GM18870 (cell line): ENCODE measurements around the gene DDX60.

Source experiments
- ATAC-seq: cut with Tn5 transposase; IDR thresholded peaks from one replicate; pipeline ENCODE4 v1.9.1; 2021; ENCODE audit warnings: moderate library complexity; ENCODE audit not compliant: unreplicated experiment

The DDX60 gene

DNA sequence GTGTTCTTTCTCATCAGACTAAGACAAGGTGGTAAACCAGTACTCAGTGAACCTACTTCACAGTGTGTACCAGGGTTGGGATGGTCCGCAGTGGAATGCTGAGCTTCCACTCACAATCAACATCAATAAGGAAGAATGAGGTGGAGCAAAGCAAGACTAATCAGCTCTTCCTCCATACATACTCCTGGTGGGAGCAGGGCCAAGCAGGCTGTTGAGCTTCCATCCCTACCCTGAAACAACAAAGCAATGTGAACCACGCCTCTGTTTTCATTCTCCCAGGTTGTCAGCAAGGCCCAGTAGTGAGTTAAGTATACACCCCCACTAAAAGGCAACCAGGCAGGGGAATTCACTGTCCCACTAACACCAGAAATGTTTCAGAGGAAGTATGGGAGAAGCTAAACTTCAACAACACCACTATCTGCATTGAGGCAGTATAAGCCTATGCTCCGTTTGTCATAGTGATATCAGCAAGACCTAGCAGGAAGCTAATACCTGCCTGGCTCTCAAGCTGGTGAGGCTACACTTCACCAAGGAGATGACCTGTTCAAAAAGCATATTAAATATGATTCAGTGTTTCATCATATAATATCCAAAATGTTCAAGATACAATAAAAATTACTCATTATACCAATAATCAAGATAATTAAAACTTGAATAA is 109.5 kb downstream of the DDX60 start:
- ATAC-seq: no peak

DNA sequence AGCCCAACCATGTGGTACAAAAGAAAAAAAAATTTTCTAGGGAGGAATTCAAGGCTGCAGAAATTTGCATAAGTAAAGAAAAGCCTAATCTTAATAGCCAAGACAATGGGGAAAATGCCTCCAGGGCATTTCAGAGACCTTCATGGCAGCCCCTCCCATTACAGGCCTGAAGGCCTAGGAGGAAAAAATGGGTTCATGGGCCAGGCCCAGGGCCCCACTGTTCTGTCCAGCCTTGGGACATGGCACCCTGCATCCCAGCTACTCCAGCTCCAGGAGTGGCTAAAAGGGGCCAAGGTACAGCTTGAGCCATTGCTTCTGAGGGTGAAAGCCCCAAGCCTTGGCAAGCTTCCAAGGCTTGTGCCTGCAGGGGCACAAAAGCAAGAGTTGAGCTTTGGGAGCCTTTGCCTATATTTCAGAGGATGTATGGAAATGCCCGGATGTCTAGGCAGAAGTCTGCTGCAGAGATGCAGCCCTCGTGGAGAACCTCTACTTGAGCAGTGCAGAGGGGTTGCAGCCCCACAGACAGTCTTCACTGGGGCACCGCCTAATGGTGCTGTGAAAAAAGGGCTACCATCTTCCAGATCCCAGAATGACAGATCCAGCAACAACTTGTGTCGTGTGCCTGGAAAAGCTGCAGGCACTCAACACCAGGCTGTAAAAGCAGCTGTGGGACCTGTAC is 115.2 kb downstream of the DDX60 start:
- no peak for ATAC-seq

DNA sequence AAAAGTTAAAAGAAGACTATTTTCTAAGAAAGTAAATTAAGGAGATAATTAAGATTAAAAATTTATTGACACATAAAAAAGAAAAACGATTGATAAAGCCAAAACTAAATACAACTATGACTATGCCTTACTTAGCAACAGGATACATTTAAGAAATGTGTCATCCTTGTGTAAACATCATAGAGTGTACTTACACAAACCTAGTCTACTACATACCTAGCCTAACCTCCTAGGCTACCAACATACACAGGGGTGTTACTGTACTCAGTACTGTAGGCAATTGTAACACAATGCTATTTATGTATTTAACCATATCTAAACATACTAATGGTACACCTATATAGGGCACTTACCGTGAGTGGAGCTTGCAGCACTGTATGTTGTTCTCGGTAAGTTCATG is 117.9 kb downstream of the DDX60 start:
- ATAC-seq: no peak

DNA sequence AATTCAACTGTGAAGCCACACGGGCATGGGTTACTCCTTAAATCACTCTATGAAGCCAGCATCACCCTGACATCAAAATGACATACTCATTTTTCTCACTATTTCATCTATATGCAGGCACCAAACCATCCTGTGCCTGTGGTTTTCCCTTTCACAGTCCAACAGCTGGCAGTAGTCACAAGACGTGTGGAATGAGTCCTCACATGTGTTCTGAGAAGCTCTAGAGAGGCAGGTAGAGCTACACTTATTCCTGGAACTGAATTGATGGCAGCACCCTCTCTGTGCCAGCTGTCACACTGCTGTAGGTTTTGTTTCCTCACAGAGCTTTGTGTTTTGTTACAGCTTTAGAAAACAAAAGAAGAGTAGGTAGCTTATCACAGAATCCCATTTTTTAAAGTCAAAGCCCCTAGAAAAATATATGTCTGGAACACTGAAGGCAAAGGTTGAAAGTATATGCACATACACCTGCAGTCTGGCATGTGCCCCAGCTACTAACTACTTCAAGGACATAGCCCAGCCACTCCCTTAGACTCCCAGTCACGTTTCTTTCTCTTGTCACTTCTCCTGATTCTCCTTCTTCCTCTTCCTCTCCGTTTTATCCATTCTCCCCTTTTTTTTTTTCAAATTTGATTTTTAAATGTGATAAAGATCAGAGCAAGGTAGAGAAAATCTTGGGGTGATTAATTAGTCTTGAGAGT is 119.1 kb downstream of the DDX60 start:
- ATAC-seq: peak; percentile 67

DNA sequence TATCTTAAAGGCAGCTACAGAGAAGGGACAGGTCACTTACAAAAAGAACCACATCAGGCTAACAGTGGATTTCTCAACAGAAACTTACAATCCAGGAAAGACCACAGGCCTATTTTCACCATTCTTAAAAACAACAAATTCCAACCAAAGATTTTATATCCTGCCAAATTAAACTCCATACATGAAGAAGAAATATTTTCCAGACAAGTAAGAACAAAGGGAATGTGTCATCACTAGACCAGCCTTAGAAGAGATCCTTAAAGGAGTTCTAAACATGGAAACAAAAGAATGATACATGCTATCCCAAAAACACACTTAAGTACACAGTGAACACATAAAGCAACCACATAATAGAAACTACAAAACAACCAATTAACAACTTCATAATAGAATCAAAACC is 120.6 kb downstream of the DDX60 start:
- ATAC-seq: no peak

DNA sequence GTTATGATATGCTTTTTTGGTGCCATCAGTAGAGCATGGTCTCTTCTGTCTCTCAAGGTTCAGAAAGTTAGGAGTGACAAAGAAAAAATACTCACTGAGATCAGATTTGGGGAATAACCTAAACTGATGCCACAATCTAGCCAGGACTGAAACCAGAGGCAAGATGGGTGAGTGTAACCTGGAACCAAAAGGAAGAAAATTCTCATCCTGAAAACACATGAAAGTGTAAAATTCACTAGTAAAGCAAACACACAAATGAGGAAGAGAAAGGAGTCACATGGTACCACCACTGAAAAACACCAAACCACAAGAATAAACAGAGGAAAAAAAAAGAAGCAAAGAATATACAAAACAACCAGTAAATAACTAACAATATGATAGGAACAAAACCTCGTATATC is 129.8 kb downstream of the DDX60 start:
- ATAC-seq: peak; percentile 87

DNA sequence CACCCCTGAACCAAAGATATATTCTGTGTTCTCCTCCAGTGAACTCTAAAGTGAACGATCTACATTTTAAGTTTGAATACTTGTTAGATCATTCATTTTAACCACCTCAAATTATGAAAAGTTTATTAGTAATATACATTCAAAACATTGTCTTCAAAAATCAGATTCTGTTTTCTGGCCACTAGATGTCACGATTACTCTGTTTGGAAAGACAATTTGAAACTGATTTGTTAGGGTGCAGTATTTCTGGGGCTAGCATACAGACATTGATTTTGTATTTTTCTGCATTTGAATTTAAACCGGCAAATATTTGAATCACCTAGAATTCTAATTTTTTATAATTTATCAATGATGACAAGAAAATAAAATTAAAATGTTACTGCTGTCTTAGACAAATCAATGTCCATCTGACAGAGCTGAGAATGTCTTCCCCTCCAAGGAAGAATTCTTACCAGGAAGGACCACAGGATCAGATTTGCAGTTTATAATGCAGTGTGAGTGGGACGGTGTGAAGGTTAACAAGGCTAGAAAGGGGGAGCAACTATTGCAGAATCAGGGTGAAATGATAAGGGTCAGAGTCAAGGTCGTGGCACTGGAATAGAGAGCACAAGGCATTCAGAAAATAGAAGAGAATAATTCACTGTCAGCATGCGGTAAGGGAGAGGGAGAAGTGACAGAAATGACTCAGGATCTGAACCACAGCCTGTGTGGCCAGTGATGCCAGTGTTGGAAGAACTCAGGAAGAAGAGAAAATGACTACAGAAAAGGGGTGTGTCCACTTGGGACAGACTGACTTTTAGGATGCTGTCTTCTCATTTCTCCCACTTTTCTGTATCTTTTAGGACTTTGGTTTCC is 134.6 kb downstream of the DDX60 start:
- ATAC-seq: no peak

DNA sequence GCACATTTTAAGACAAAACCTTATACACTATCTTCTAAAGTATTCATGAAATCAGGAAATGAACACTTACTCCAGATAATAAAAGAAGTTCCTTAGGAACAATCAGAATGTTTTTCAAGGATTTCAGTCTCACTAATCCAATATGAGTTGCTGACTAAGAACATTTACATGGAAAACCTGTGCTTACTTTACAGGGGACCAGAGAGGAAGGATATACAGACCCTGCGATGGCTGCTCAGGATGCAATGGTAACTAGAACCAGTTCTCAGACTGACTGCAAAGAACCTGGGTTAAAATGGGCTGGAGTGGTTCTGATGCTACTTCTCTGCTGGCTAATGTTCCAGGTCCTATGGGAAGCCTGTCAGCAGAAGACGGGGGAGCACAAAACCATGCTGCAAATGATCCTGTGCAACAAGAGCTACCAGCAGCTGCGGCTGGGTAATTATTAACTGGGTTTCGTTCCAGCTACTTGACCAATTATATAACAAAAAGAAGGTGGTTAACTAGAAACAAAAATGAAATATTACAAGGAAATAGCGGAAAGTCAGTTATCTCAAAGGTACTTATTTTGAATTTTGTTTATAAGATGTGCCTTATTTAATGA is 140.9 kb downstream of the DDX60 start:
- ATAC-seq: no peak

DNA sequence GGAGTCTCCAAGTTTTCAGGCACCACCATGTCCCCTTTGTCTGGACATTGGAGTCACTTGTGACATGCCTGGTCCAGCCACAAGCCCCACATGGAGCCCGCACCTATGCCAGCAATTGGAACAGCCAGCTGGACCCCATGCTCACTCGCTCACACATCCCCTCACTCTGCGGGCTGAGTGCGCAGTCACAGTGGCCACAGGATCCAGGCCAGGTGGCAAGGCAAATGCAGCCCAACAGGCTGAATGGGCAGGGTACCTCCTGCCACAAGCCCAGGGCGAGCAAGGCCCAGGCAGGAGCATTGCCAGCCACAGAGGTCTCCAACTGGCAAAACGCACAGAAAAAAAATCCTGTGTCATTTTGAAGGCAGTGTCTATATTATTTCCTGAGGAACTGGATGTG is 144.2 kb downstream of the DDX60 start:
- ATAC-seq: no peak

DNA sequence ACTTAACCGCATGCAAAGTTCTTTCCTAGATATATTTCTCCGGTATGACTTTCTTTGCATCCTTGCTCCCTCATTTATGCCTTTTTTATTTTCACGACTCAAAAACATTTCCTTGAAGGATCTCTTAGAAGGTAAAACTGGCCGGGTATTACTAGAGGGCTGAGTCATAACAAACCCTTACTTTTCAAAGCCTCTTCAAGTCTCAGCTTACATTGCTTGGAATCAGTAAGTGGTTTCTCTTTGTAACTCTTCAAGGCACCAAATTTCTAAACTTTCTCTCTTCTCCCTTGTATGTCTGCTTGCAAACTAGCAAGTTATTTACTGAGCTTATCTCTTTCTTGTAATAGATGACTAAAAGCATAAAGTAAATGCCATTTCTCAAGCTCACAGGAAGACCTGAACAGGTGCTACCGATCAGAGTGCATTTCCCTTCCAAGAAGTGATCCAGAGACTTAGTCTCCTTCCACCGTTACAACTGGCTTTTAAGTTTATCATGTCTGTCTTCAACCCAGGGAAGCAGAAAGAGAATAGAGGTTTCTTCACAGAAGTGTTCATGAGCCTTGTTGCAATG is 150.8 kb downstream of the DDX60 start:
- ATAC-seq: peak; percentile 87
